Measurements from ENCODE around the gene DISP1.

- peak in 5 of 6 experiments; percentile 40 to 52 (median 44) for TF ChIP-seq CTCF (IDR thresholded peaks at IDR 0.05)
- no peak for TF ChIP-seq POLR2A (IDR thresholded peaks at IDR 0.05)
Measured at GRCh38 chr1:222792744-222793143, 22.1 kb upstream of the DISP1 start.

All from esophagus squamous epithelium (tissue), 4 donors.